Anterior cingulate cortex (tissue), 58 donors: ENCODE data around the gene ADCY1.

Experiments used
- DNase-seq, 58 donors: peaks; one replicate each; lab custom pipeline; 2025; lab: John Stamatoyannopoulos, UW

Gene ADCY1

GRCh38 chr7:45591101-45591906 is 17.1 kb downstream of the ADCY1 start:
- DNase-seq: peak in 1 of 58 donors; percentile 41

GRCh38 chr7:45592230-45592991 is 18.2 kb downstream of the ADCY1 start:
- no peak for DNase-seq

GRCh38 chr7:45593121-45593541 is 19.0 kb downstream of the ADCY1 start:
- DNase-seq: no peak

- DNase-seq: no peak
Measured at GRCh38 chr7:45593877-45594276, 19.7 kb downstream of the ADCY1 start.

GRCh38 chr7:45594745-45595535 is 20.8 kb downstream of the ADCY1 start:
- DNase-seq: no peak

- no peak for DNase-seq
Measured at GRCh38 chr7:45595809-45596664, 21.9 kb downstream of the ADCY1 start.

- no peak for DNase-seq
Measured at GRCh38 chr7:45596665-45597095, 22.5 kb downstream of the ADCY1 start.

GRCh38 chr7:45597286-45597984 is 23.3 kb downstream of the ADCY1 start:
- DNase-seq: no peak

- DNase-seq: no peak
Measured at GRCh38 chr7:45598886-45599520, 24.8 kb downstream of the ADCY1 start.

- DNase-seq: no peak
Measured at GRCh38 chr7:45599851-45600706, 25.9 kb downstream of the ADCY1 start.

GRCh38 chr7:45601094-45601493 is 26.9 kb downstream of the ADCY1 start:
- DNase-seq: no peak

GRCh38 chr7:45601816-45602540 is 27.8 kb downstream of the ADCY1 start:
- no peak for DNase-seq

GRCh38 chr7:45606050-45606449 is 31.9 kb downstream of the ADCY1 start:
- no peak for DNase-seq

- no peak for DNase-seq
Measured at GRCh38 chr7:45606931-45607330, 32.8 kb downstream of the ADCY1 start.

- no peak for DNase-seq
Measured at GRCh38 chr7:45609180-45609579, 35.0 kb downstream of the ADCY1 start.

GRCh38 chr7:45610019-45610418 is 35.9 kb downstream of the ADCY1 start:
- no peak for DNase-seq

GRCh38 chr7:45610660-45611299 is 36.6 kb downstream of the ADCY1 start:
- no peak for DNase-seq
